Common myeloid progenitor, CD34-positive (primary cell): ENCODE measurements around the gene NOXA1.

Experiments
- CTCF ChIA-PET: fragments of 350-600 bp; sonication (Branson Sonifier 250); formaldehyde crosslinking; loops from one replicate; lab custom pipeline; 2021; ENCODE audit warnings: antibody characterized with exemption; lab: Charles Lee
- POLR2A ChIA-PET: fragments of 350-600 bp; sonication (Branson Sonifier 250); formaldehyde crosslinking; loops from one replicate; lab custom pipeline; 2021; ENCODE audit warnings: antibody characterized with exemption; lab: Charles Lee
- DNase-seq, 3 donors: peaks; one replicate each; pipeline versions ENCODE4 v3.0.0 to v3.0.0-alpha.2; 2013
- H3K27ac ChIP-seq, 2 experiments: 1 replicate in 1 of 2; 2 replicates in 1 of 2; pipeline ENCODE4 v1.7.0; 2013; ENCODE audit warnings: inconsistent platforms in 2 of 2, low read length in 2 of 2, mild to moderate bottlenecking in 2 of 2, low read depth in 1 of 2, moderate library complexity in 1 of 2; ENCODE audit not compliant: severe bottlenecking in 2 of 2, insufficient read depth in 1 of 2, poor library complexity in 1 of 2
- H3K27me3 ChIP-seq, 5 experiments: replicated peaks in 2 of 5; 1 replicate in 3 of 5; 2 replicates in 2 of 5; pipeline versions ENCODE4 v1.6.1 to v1.7.0; 2013; ENCODE audit warnings: low read length in 4 of 5, mild to moderate bottlenecking in 2 of 5, moderate library complexity in 2 of 5, inconsistent platforms in 1 of 5; ENCODE audit not compliant: insufficient read depth in 5 of 5, control insufficient read depth in 4 of 5
- H3K36me3 ChIP-seq, 4 experiments: 1 replicate in 2 of 4; 2 replicates in 2 of 4; pipeline versions ENCODE4 v1.6.1 to v1.7.0; 2013; ENCODE audit warnings: low read length in 3 of 4, control low read depth in 1 of 4, mild to moderate bottlenecking in 1 of 4; ENCODE audit not compliant: control insufficient read depth in 4 of 4, insufficient read depth in 4 of 4
- H3K4me1 ChIP-seq, 4 experiments: 1 replicate in 3 of 4; 2 replicates in 1 of 4; pipeline versions ENCODE4 v1.6.1 to v1.7.1; 2013; ENCODE audit warnings: low read length in 3 of 4, mild to moderate bottlenecking in 3 of 4, control low read depth in 1 of 4, inconsistent platforms in 1 of 4, moderate library complexity in 1 of 4; ENCODE audit not compliant: control insufficient read depth in 4 of 4, insufficient read depth in 4 of 4; ENCODE audit errors: control extremely low read depth in 1 of 4
- H3K4me3 ChIP-seq, 7 experiments: 1 replicate in 4 of 7; 2 replicates in 3 of 7; pipeline versions ENCODE4 v1.5.1 to v1.7.0; 2013; ENCODE audit warnings: mild to moderate bottlenecking in 7 of 7, low read length in 6 of 7, moderate library complexity in 6 of 7, inconsistent platforms in 2 of 7, low read depth in 2 of 7, control low read depth in 1 of 7; ENCODE audit not compliant: insufficient read depth in 4 of 7, control insufficient read depth in 1 of 7; ENCODE audit errors: extremely low read depth in 1 of 7
- H3K9me3 ChIP-seq, 5 experiments: 1 replicate in 4 of 5; 2 replicates in 1 of 5; pipeline versions ENCODE4 v1.6.1 to v1.7.1; 2013; ENCODE audit warnings: low read length in 4 of 5, mild to moderate bottlenecking in 2 of 5, inconsistent platforms in 1 of 5, low read depth in 1 of 5, moderate library complexity in 1 of 5; ENCODE audit not compliant: control insufficient read depth in 4 of 5, insufficient read depth in 2 of 5; ENCODE audit errors: control extremely low read depth in 1 of 5
- WGBS: methylation state at CpG from one replicate; pipeline ENCODE4 v1.1.5; 2013; ENCODE audit not compliant: insufficient coverage; 5-methylcytosine and 5-hydroxymethylcytosine counted together

Gene NOXA1

GRCh38 chr9:137417161-137418021, 5.8 kb upstream of the NOXA1 start:
- DNase-seq = no peak
- Histone ChIP-seq H3K4me3 (peak overlapping the region in 2 of 7 experiments; percentile 19 to 51), H3K36me3 (no peaks in the 10 kb centered on the region), H3K9me3 (no peaks in the 10 kb centered on the region), H3K27ac (no peak overlapping the region), H3K27me3 (no peaks in the 10 kb centered on the region), H3K4me1 (peaks cover 15 to 34% (median 31%) of the 10 kb centered on the region in 4 experiments)
- POLR2A ChIA-PET = interaction anchor here (0.6 kb wide), 1 partner anchor 103 kb away, joined by 4 read pairs; no protein-coding TSS in a partner anchor
- WGBS = 75% methylated on average over 82 of the region's 99 CpGs
- CTCF ChIA-PET = interaction anchor here (1.3 kb wide), 1 partner anchor 12 kb away, joined by 3 read pairs; no protein-coding TSS in a partner anchor

DNA sequence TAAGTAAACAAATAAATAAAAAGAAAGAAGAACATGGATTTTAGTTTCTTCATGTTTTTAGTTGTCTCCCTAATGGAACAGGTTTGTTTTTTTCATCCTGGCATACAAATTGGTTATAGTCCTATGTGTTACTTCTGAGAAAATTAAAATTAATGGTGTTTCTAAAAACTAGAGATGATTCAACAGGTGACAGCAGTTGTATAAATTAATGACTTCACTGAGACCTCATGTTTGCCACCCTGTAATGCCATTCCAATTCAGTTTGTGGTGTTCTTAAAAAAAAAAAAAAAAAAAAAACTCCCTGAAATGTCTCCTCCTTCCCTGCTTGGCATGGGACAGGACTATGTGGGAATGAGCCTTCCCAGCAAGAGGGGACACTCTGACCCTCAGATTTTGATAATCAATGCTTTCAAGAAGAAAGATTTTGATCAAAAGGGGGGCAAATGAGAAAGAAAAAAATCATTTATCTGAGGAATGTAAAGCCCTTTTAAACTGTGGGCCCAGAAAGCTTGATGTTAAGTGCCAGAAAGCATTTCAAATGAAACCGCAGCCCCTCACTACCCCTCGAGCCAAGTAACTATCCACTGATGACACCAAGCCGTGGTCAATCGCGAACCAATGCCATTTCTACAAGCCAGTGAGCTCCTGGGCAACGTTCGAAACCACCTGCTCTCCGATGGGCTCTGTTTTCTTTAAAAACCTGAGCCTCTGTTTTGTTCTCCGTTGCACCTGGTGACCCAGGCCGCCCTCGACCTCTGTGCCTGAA, 1.2 kb upstream of the NOXA1 start:
- ChIA-PET CTCF (interaction anchor here (1.3 to 2.5 kb wide), 6 partner anchors 9 to 120 kb away, joined by 3 to 33 read pairs (median 7); partner anchors contain the start of gene NRARP), POLR2A (no interaction called here)
- Histone ChIP-seq H3K4me3 (peak overlapping the region; percentile 69 to 90 (median 83)), H3K27me3 (no peaks in the 10 kb centered on the region), H3K9me3 (no peaks in the 10 kb centered on the region), H3K4me1 (peaks cover 13 to 26% (median 22%) of the 10 kb centered on the region in 4 experiments), H3K36me3 (peaks cover 0 to 2% (median 0%) of the 10 kb centered on the region in 4 experiments), H3K27ac (peak overlapping the region; percentile 15 to 73)
- DNase-seq = no peak
- WGBS = 5% methylated on average over 11 of the region's 11 CpGs

DNA sequence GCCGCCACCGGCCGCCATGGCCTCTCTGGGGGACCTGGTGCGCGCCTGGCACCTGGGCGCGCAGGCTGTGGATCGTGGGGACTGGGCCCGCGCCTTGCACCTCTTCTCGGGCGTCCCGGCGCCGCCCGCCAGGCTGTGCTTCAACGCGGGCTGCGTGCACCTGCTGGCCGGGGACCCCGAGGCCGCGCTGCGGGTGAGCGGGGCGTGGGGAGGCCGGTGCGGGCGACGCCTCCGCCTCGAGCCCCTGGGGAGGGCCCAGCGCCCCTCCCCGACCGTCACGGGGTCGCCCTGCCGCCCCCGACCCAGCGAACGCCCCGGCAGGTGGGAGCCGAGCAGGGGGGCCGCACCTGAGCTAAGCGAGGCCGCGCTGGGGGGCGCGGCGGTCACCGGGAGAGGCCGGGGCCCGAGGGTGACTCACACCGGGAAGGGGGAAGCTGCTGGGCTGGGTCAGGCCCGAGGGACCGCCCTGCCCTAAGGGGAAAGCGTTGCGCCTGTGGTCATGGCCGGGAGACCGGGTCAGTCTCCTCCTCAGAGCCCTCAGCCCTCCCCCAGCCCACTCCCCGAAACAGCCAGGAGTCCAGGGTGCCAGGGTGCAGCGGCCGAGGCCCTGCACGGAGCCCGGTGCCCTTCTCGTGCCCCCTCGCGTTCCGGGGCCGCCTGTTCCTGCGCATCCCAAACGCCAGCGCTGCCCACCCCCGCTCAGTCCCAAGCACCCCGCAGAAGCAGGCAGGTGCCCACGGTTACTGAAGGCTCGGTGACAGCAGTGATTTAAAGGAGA, 510 bp downstream of the NOXA1 start:
- H3K4me3 ChIP-seq = peak overlapping the region; percentile 46 to 90 (median 83)
- 7% methylated on average over 54 of the region's 77 CpGs for WGBS
- peaks cover 13 to 26% (median 22%) of the 10 kb centered on the region in 4 experiments for H3K4me1 ChIP-seq
- H3K27ac ChIP-seq = peak overlapping the region in 1 of 2 experiments; percentile 54
- H3K36me3 ChIP-seq = peaks cover 0 to 2% (median 0%) of the 10 kb centered on the region in 4 experiments
- no peaks in the 10 kb centered on the region for H3K27me3 ChIP-seq
- POLR2A ChIA-PET = interaction anchor here (0.6 to 1.2 kb wide), 6 partner anchors 11 to 184 kb away, joined by 3 read pairs; partner anchors contain the start of gene NRARP
- no peaks in the 10 kb centered on the region for H3K9me3 ChIP-seq
- CTCF ChIA-PET = interaction anchor here (1.0 to 2.5 kb wide), 10 partner anchors 9 to 137 kb away, joined by 3 to 33 read pairs (median 4); partner anchors contain the start of gene NRARP
- DNase-seq = peak in 1 of 3 donors; percentile 45

DNA sequence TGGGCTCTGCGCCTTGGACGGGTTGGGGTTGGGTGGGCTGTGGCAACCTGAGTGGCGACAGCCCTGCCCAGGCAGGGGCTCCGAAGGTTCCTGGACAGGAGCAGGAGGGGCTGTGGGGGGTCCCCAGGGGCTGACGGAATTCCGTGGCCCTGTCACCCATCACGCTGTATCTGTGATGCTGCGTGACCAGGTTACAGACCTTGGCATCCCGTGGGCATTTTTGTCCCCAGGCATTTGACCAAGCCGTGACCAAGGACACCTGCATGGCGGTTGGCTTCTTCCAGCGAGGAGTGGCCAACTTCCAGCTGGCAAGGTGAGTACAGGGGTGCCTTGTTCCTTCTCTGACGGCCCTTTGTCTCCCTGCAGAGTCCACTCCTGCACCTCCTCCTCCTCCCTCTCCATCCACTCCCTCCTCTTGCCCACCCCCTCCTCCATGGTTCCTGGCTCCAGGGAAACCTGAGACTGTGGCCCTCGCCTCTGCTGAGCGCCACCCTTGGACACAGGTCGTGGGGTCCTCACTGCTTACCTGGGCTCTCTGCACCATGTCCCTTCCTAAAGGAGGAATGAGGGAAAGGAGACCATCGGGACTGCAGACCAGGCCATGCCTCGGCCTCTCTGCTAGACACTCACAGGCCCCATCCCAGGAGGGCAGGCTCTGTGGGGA, 3.0 kb downstream of the NOXA1 start:
- DNase-seq = no peak
- no peak overlapping the region for H3K27ac ChIP-seq
- peaks cover 13 to 23% (median 21%) of the 10 kb centered on the region in 4 experiments for H3K4me1 ChIP-seq
- H3K27me3 ChIP-seq = no peaks in the 10 kb centered on the region
- peaks cover 0 to 2% (median 0%) of the 10 kb centered on the region in 4 experiments for H3K36me3 ChIP-seq
- WGBS = 98% methylated on average over 13 of the region's 18 CpGs
- POLR2A ChIA-PET = no interaction called here
- H3K9me3 ChIP-seq = no peaks in the 10 kb centered on the region
- H3K4me3 ChIP-seq = no peak overlapping the region
- CTCF ChIA-PET = no interaction called here

DNA sequence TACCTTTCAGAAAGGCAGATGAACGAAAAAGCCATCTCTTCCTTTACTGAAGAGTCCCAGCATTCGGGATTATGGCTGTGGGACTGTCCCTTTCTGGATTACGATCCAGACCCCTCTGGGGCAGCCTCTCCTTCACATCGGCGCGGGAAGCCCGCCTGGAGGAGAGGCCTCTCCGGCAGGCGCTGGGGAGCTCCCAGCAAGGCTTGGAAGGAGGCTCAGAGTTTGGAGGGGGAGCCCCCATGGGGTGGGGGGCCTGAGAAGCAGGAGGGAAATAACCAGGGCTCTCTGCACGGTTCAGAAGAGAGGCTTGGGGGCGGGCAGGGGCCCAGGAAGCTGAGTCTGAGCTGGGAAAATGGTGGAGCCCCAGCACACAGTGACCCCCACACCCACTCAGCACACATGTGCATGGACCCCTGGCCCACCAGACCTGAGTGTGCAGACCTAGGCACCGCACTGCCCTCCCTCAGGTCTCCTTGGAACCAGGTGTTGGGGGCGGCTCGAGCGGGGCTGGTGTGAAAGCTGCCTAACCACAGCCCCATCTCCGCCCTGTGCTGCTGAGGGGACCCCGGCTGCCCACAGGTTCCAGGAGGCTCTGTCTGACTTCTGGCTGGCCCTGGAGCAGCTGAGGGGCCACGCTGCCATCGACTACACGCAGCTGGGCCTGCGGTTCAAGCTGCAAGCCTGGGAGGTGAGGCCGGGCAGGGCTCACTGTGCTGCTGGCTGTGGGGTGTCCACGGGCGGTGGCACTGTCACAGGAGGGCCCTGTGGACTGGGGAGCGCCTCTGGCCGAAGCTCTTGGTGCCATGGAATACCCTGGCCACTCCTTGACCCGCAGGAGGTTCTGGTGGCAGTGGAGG, 4.5 kb downstream of the NOXA1 start:
- CTCF ChIA-PET = interaction anchor here (1.2 kb wide), 1 partner anchor 16 kb away, joined by 6 read pairs; no protein-coding TSS in a partner anchor
- no peak for DNase-seq
- POLR2A ChIA-PET = no interaction called here

More for the DNA sequence above, 4.5 kb downstream of the NOXA1 start:
- Histone ChIP-seq H3K36me3 (peaks cover 0 to 2% (median 0%) of the 10 kb centered on the region in 4 experiments), H3K4me3 (no peak overlapping the region), H3K27me3 (no peaks in the 10 kb centered on the region), H3K9me3 (no peaks in the 10 kb centered on the region), H3K4me1 (peaks cover 0 to 11% (median 10%) of the 10 kb centered on the region in 4 experiments), H3K27ac (no peak overlapping the region)
- 99% methylated on average over 20 of the region's 27 CpGs for WGBS
